Endothelial cell (in vitro differentiated cells): Measurements from ENCODE around the gene DUSP6. TPM values are rescaled to one million over a fixed set of nuclear protein-coding genes. Genes with fewer than 3 reads are reported as not detected.

Experiments
- DNase-seq: peaks from one replicate; pipeline ENCODE4 v3.0.0; 2021; ENCODE audit warnings: low spot score
- H3K27ac Mint-ChIP-seq: one replicate; pipeline ENCODE4 v1.8.0; 2021; ENCODE audit warnings: mixed read lengths, inconsistent platforms; ENCODE audit not compliant: unreplicated experiment
- H3K27me3 Mint-ChIP-seq: one replicate; pipeline ENCODE4 v1.8.0; 2021; ENCODE audit warnings: mild to moderate bottlenecking, moderate library complexity, mixed read lengths, inconsistent platforms; ENCODE audit not compliant: unreplicated experiment
- H3K36me3 Mint-ChIP-seq: one replicate; pipeline ENCODE4 v1.8.0; 2021; ENCODE audit warnings: mild to moderate bottlenecking, low read depth, mixed read lengths, inconsistent platforms; ENCODE audit not compliant: unreplicated experiment
- H3K4me1 Mint-ChIP-seq: one replicate; pipeline ENCODE4 v1.8.0; 2021; ENCODE audit warnings: mild to moderate bottlenecking, mixed read lengths, inconsistent platforms; ENCODE audit not compliant: unreplicated experiment
- H3K4me3 Mint-ChIP-seq: one replicate; pipeline ENCODE4 v1.8.0; 2021; ENCODE audit warnings: mild to moderate bottlenecking, mixed read lengths, inconsistent platforms; ENCODE audit not compliant: unreplicated experiment
- H3K9me3 Mint-ChIP-seq: one replicate; pipeline ENCODE4 v1.8.0; 2021; ENCODE audit warnings: mixed read lengths, inconsistent platforms; ENCODE audit not compliant: unreplicated experiment
- CTCF ChIP-seq: fragments of 200-600 bp; sonication (generic); IDR thresholded peaks from one replicate; pipeline ENCODE4 v1.5.0; 2021; ENCODE audit warnings: antibody characterized with exemption; ENCODE audit not compliant: unreplicated experiment
- total RNA-seq: library from RNA; stranded (reverse); fragmentation: NEBNext Ultra II Directional; extraction: Animal tissue kit (Norgen Biotek cat#: 25700); gene quantifications from one replicate; pipeline ENCODE4 v1.2.1, GENCODE V29; 2021; ENCODE audit not compliant: unreplicated experiment

DUSP6 gene
- total RNA-seq, 1 donor from 2014 or later = 232 TPM

- H3K36me3 Mint-ChIP-seq = no peaks in the 10 kb centered on the region
- no peak for TF ChIP-seq CTCF
- no peak overlapping the region for H3K4me3 Mint-ChIP-seq
- DNase-seq = no peak
- no peak overlapping the region for H3K27ac Mint-ChIP-seq
- H3K27me3 Mint-ChIP-seq = no peaks in the 10 kb centered on the region
- H3K4me1 Mint-ChIP-seq = peaks cover 33% of the 10 kb centered on the region
- no peaks in the 10 kb centered on the region for H3K9me3 Mint-ChIP-seq
Measured at GRCh38 chr12:89383235-89384049, 31.1 kb upstream of the DUSP6 start.

GRCh38 chr12:89382328-89382727 lies 30.0 kb upstream of the DUSP6 start:
- Mint-ChIP-seq H3K4me3 (no peak overlapping the region), H3K4me1 (peaks cover 33% of the 10 kb centered on the region), H3K36me3 (peaks cover 6% of the 10 kb centered on the region), H3K27ac (no peak overlapping the region), H3K9me3 (no peaks in the 10 kb centered on the region), H3K27me3 (no peaks in the 10 kb centered on the region)
- TF ChIP-seq CTCF = no peak
- no peak for DNase-seq

- H3K27ac Mint-ChIP-seq = no peak overlapping the region
- no peak for TF ChIP-seq CTCF
- no peak overlapping the region for H3K4me3 Mint-ChIP-seq
- H3K36me3 Mint-ChIP-seq = peaks cover 6% of the 10 kb centered on the region
- H3K4me1 Mint-ChIP-seq = peaks cover 37% of the 10 kb centered on the region
- no peaks in the 10 kb centered on the region for H3K9me3 Mint-ChIP-seq
- no peak for DNase-seq
- peaks cover 2% of the 10 kb centered on the region for H3K27me3 Mint-ChIP-seq
Measured at GRCh38 chr12:89379839-89380467, 27.7 kb upstream of the DUSP6 start.

GRCh38 chr12:89379148-89379838 lies 27.0 kb upstream of the DUSP6 start:
- no peak for TF ChIP-seq CTCF
- no peak overlapping the region for H3K27ac Mint-ChIP-seq
- no peak overlapping the region for H3K4me3 Mint-ChIP-seq
- no peak for DNase-seq
- H3K27me3 Mint-ChIP-seq = peaks cover 2% of the 10 kb centered on the region
- no peaks in the 10 kb centered on the region for H3K9me3 Mint-ChIP-seq
- H3K36me3 Mint-ChIP-seq = peaks cover 6% of the 10 kb centered on the region
- peaks cover 30% of the 10 kb centered on the region for H3K4me1 Mint-ChIP-seq
